ENCODE data around the gene SLC6A20.
A peak's percentile ranks its signal among the peaks of the same experiment; 100 is the strongest.
"Not testable (repeated sequence)": the region's sequence is repeated elsewhere in the genome, so short reads cannot be mapped to it uniquely, and the experiment has no call there.

Gene SLC6A20

DNA sequence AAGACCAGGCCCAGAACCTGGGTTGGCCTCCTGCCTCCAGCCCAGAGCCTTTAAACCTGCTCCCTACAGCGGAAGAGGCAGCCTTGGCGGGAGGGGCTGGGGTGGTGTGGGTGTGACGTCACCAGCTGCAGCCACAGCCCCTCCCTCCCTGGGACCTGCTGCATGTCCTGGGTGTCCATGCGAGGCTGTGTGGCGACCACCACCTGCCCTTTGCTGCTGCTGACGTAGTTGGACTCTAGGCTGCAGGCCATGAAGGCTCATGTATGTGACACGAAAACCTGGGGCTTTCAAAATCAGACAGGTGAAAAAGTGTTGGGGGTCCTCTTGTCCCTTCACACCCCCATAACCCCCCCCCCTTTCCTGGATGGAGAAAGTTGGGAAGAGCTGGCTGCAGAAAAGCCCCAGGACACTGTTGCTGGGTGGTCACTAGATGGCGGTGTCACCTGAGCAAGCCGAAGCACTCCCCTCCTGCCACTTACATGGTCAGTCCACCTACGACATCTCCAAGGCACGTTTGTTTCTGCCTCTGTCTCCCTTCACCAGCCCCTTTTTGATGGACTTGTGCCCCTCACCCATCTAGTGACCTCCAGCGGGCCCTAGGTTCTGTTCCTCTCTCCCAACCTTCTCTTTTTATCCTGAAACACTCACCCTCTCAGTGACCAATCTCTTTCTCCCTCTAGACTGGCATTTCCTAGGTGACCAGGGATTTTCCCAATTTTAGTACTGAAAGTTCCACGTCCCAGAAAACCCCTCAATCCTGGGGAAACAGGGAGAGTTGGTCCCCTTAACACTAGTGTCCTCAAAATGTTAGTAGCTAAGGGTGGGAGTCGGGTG, 35.2 kb downstream of the SLC6A20 start:
- DNase-seq (ENCODE audit: low read depth in 2 of 2): peak in 1 of 2 donors; percentile 20

DNA sequence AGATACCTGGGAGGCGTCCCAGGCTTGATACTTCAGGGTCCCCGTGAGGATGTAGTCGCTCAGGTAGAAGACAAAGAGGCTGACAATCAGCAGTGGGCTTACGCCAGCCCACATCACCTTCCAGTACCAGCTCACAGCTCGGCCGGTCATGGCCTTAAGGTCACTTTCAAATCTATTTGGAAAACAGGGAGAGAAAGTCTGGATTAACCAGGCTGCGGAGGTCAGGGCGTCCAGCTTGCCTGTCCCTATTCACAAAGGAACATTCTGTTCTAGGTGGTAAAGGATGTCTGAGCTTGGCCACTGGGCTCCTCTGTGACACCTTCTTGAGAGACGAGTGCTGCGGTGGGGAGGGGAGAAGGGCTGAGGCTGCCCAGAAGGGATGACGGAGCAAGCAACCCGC, 36.5 kb downstream of the SLC6A20 start:
- DNase-seq (ENCODE audit: low read depth in 2 of 2): no peak

DNA sequence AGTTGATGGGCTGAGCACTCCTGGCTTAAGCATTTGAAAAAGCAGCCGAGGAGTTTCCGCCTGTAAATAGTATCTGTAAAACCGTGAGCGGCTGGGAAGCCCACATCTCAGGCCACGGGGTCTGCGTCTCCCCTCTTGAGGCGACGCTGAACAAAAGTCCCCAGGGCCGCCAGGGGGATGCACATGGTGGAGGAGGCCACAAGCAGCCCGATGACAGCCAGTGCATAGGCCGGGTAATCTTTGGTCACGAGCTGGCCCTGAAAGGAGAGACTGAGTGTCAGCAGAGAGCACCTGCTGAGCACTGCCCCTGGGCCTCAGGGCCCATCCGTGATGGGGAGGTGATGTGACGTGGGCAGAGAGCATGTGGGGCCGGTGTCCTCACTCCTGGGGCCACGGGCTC, 37.5 kb downstream of the SLC6A20 start:
- DNase-seq (ENCODE audit: low read depth in 2 of 2): no peak

DNA sequence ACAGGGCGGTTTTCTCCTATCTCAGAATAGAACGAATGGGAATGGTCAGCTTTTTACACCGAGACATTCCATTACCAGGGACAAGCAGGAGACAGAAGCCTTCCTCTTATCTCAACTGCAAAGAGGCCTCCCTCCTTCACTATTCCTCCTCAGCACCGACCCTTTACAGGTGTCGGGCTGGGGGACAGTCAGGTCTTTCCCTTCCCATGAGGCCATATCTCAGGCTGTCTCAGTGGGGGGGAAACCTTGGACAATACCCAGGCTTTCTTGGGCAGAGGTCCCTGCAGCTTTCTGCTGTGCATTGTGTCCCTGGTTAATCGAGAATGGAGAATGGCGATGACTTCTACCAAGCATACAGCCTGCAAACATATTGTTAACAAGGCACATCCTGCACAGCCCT, 39.2 kb downstream of the SLC6A20 start:
- DNase-seq (ENCODE audit: low read depth in 2 of 2): not testable (repeated sequence)

DNA sequence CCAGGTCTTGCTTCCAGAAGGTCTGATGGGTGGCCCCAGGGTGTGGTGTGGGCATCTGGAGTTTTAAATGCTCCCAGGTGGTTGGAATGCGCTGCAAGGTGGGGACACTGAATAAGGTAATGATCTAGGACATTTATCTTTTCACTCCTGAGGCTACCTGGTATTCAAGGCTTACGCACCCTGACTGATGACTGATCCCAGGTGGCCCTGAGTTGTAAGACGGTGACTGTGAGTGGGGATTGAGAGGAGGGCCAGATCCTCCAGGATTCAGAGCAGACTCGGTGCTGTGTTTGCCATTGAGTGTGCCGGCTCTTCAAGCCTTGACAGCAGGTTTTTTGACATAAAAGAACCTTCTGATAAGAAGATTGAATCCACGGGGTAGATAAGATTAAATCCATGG, 40.3 kb downstream of the SLC6A20 start:
- no peak for DNase-seq (ENCODE audit: low read depth in 2 of 2)

DNA sequence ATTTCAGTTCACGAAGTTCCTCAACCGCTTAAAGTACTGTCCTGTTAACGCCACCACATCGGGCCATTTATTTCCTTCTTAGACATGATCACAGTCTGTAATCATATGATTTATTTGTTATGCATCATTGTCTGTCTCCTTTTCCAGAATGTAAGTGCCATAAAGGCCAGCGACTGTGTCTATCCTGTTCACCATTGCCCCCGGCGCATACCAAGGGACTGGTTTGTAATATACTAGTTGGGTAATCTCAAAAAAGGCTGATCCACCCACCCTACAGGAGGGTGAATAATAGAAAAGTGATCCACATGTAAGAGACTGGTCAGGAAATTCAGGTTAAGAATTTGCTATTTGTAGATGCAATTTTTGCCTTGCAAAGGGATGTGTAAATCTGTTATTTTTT, 41.9 kb downstream of the SLC6A20 start:
- no peak for DNase-seq (ENCODE audit: low read depth in 2 of 2)

DNA sequence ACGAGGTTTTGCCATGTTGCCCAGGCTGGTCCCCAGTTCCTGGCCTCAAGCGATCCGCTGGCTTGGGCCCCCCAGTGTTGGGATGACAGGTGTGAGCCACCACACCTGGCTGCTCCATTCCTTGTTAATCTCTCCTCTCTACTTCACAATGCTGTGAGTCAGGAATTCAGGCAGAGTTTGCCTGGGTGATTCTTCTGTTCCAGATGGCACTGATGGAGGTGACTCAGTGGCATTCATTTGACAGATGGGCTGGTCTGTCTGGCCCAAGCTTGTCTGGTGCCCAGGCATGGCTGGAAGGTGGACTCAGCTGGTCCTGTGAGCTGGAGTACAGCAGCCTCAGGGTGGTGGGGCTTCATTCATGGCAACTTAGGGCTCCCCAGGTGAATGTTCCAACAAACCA, 43.2 kb downstream of the SLC6A20 start:
- DNase-seq (ENCODE audit: low read depth in 2 of 2): no peak

DNA sequence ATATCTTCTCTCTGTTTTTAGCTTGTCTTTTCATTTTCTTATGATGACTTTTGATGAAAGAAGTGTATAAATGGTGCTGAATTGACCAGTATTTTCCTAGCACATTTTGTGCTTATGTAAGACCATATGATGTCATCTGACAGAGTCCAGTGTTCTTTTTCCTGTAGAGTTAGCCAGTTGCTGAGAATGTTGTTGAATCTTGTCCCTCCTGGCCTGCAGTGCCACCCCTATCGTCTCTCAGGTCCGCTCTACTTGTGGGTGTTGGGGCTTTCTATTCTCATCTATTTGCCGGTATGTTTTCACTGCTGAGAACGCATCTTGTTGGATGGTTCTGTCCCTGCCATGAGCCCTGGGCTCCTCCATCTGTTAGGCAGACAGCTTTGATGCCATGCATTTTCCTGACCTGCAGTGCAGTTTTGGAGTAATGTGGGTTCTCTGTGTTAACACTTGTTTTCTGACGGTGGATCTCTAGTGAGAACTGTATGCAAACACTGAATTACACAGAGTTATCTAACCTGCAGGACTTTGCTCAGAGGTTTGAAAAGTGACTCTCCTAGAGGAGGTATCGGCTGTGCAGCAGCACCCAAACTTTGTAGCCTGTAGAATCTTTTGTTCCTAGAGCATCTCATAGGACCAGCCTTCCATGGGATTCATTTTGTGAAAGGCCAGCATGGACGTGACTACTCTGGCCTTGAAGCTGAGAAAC, 44.6 kb downstream of the SLC6A20 start:
- DNase-seq (ENCODE audit: low read depth in 2 of 2): no peak

DNA sequence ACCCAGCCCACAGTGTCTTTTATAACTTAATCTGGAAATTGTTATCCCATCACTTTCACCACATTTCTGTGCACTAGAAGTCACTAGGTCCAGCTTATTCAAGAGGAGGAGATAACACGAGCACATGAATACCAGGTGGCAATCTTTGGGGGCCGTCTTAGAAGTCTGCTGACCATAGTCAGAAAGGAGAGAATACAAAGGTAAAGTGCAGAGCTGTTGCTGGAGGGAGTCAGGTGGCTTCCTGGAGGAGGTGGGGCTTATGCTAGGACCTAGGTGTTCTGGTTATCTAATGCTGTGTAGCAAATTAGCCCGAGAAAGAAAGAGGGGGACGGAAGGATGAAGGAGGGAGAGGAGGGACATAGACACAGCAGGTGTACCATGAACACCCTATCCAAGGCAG, 46.5 kb downstream of the SLC6A20 start:
- no peak for DNase-seq (ENCODE audit: low read depth in 2 of 2)

DNA sequence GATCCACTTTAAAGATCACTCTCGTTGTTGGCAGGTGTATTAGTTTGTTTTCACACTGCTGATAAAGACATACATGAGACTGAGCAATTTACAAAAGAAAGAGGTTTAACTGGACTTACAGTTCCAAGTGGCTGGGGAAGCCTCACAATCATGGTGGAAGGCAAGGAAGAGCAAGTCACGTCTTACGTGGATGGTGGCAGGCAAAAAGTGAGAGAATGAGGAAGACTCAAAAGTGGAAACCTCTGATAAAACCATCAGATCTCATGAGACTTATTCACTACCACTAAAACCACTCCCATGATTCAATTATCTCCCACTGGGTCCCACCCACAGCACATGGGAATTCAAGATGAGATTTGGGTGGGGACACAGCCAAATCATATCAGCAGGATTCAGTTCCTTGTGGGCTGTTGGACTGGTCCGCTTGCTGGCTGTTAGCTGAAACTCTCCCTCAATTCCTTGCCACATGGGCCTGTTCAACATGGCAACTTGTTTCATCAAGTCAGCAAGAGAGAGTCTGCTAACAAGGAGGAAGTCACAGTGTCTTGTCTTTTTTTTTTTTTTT, 47.2 kb downstream of the SLC6A20 start:
- not testable (repeated sequence) for DNase-seq (ENCODE audit: low read depth in 2 of 2)

DNA sequence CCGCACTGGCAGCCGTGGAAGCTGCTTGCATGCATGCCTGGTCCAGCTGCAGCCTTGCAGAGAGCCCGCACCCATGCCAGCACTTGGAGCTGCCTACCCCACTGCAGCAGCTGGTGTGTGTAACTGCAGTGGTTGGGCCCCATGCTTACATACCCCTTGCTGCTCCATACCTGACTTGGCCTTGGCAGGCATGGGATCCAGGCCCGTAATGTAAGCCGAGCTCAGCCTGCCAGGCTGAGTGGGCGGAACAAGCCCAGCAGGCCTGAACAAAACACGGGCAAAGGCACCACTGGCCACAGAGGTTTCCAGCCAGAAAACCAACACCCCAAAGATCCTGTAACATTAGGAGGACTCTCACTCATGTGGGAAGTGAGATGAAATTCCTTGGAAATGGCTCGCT, 48.3 kb downstream of the SLC6A20 start:
- no peak for DNase-seq (ENCODE audit: low read depth in 2 of 2)

DNA sequence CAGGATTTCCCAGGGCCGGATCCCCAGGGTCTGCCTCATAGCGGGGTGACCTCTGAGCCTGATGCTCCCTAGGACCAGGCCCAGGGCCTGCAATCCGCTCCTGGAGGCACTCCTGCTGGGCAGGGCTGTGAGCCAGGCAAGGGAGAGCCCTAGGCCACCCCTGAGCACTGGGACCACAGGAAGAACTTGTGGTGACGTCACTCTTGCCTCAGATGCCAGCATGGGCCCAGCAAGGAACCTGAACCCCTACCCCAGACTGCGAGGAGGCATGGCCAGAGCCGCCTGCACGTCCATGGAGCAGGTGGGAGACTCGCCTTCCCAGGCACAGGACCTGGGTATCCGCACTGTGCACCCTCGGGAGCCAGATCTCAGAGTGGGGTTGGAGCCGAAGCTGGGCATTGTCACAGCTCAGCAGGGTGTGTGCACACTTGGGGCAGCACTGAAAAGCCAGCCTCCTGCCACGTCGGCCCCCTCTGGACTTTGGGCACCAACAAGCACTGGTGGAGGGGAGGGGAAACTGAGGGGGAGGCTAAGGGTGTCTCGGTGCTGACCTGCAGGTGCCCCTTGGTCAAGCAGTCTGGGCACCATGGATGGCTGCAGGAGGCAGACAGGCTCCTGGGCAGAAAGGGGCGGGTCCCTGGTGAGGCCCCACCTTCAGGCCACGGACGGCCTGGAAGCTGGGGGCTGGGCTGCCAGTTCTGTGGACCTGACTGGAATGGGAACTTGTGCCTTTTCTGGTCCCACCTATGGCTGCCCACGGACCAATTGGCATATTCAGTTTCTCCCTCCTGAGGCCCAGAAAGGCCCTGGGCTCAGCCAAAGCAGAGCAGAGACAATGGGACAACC, 49.3 kb downstream of the SLC6A20 start:
- DNase-seq (ENCODE audit: low read depth in 2 of 2): no peak

DNA sequence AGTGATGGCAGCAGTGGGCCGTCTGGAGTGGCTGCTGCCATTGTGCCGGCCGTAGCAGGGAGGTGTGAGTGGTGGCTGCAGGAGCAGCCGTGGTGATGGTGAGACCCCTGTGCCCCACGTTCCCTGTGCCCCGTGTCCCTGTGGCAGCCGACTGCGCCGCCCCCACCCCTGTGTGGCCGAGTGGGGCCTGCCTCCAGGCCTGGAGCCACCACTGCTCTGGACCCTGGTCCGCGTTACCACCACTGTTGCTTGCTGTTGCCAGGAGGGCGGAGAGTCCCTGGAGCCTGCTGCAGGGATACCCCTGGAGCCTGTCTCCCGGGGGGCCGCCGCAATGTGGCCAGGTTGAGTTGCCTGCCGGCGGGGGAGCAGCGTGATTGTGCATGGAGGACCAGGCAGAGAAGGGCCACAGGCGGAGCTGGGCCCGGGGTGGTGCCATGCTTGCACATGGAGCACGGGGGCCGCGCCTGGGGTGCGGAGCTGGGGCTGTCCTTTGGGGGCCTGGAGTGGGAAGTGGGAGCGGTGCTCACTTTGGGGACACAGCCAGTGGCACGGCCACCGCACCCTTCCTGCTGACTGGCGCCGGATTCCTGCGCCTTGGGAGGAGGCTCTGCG, 50.1 kb downstream of the SLC6A20 start:
- DNase-seq (ENCODE audit: low read depth in 2 of 2): no peak

DNA sequence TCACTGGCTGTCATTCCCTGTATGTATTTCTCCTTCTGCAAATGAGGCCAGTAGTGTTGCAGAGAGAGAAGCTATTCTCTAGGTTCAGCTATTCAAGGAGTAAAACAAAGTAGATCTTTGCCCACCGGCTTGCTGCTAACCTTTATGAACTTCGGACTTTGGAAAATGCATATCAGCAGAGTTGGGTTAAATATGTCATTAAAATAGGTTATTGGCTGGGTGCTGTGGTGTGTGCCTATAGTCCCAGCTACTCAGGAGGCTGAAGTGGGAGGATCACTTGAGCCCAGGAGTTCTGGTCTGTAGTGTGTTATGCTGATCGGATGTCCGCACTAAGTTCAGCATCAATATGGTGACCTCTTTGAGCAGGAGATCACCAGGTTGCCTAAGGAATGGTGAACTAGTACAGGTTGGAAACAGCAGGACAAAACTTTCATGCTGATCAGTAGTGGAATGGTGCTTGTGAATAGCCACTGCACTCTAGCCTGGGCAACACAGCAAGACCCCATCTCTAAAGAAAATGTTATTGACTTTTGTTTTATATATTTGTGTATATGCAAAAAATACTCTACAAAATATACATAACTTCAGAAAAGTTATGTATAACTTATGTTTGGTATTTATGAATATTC, 53.8 kb downstream of the SLC6A20 start:
- DNase-seq (ENCODE audit: low read depth in 2 of 2): no peak

DNA sequence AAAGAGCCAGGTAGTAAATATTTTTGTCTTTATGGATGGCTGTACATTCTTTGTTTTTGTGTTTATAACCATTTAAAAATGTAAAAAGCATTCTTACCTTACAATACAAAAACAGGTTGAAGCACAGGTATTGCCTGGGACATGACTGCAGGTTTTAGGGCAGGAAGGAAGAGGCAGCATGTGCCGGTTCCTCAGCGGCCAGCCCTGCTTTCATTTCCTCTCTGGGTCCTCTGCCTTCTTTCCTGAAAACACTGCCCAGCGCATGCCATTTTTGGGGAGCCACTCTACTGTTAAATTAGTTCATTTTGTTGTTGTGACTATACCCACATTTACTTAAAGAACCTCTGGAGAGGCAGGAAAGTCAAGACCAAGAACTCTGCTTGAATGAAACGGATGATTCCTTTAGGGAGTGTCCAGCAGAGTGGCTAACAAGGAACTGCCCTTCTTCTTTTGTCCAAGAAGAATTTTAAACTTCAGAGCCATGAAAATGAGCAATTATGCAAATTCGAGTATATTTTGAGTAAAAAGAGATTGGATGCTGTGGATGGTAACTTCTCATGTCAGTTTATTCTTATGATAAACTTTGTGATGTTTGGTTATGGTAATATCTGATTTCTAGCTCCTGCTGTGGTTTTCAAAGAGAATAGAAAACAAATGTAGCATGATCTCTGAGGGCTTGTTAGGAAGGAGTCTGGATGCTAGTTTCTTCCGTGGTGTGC, 54.4 kb downstream of the SLC6A20 start:
- no peak for DNase-seq (ENCODE audit: low read depth in 2 of 2)

DNA sequence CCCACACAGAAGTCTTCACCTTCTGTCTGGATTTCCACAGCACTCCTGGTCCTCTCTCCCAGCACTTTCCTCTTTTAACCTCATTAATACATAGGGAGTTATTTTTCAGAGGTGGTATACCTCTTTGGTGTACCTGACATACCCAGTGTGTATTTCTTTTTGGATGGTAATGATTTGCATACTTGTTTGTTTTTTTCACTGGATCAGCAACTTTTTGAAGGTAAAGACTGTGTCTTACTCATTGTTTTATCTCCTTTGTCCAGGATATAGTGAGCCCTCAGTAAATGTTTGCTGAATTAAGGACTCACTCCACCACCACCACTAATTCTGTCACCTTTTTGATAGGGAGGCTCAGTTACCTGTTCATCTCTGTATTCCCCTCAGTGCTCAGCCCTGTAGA, 55.1 kb downstream of the SLC6A20 start:
- no peak for DNase-seq (ENCODE audit: low read depth in 2 of 2)

DNA sequence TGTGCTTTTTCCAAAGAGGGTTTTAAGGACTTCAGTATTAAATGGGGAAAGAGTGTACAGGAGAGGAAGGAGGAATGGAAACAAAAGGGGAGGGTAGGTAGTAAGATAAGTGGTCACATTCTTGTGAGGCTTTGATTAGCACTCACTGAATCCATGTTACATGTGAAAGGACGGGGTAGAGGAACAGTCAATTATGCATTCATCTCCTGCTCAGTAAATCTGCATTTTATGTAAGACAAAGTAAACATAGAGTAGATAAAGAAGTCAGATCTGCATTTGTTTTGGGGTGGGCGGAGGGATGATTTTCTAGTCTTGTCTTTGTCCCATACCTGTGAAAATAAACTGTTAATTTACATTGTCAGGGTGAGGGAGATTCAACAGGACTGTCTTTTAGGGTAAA, 56.3 kb downstream of the SLC6A20 start:
- DNase-seq (ENCODE audit: low read depth in 2 of 2): no peak

DNA sequence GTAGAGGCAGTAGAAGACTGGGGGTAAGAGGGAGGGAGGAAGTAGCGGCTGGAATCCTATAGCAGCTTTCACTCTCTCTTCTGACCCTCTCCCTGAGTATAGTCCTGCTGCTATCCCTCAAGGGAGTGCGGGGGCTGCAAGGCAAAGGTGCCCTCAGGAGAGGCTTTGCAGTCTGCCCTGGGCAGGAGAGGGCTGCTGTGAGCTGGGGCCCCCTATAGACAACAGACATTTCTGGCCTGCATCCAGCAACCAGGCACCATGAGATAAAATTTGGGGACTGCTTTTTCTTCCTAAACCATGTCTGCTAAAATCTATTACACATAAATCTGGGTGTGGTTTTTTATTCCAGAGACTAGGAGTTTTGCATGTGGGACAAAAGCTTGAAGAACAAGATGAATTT, 59.1 kb downstream of the SLC6A20 start:
- DNase-seq (ENCODE audit: low read depth in 2 of 2): no peak

DNA sequence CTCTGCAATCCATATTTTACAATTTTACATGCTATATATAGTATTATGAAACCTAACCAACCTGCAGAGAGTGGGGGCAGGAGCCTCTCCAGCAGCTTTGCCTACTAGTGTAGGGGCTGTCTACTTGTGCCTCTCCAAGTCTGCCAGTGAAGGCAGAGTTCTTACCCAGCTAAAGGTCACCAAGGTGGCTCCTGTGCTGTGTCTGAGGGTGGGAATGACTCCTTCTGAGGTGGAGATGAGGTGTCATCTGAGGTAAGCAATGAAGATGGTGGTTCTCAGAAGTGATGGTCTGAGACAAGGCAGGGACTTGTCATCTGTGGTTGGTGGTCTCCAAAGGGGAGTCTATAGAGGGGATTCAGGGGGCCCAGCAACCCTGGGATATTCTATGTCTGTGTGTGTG, 59.6 kb downstream of the SLC6A20 start:
- no peak for DNase-seq (ENCODE audit: low read depth in 2 of 2)

DNA sequence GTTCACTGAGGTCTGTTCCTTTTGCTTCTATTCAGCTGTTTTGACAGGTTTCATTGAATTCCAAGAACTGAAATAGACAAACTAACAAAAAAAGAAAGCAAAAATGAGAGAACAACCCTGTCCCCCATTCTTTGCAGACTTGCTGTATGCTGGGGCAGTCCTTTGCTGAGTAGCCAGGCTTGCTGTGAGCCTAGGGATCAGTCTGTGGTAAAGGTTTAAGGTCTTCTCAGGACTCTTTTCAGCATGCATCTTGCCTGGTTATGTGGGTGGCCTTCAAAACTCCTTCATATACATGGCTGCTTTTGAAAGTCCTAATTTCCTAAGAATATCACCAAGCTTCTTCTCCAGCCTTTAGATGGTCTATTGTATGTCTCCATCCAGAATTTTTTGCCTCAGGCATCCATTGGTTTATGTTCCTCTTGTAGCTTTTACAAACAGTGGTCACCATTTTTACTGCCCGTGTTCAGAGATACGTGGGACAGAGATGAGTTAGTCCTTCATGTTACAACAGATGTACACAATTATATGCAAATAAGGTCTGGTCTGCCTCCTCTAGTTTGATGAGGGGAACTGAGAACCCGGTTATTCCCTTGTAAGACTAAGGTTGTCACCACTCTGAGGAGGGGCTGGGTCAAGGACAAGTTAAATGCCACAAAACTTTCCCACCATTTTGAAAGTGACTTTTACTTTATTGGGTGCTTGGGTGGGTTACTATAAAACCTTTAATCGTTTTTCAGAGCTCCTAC, 65.8 kb downstream of the SLC6A20 start:
- DNase-seq (ENCODE audit: low read depth in 2 of 2): no peak

Measured in stimulated activated CD8-positive, alpha-beta memory T cell treated with anti-CD3 and anti-CD28 coated beads, Interleukin-2, amount 100 ng/mL, for 1 hour (primary cell).